Gastroesophageal sphincter (tissue), 3 donors: ENCODE data around the gene FGF14.

Experiments
- CTCF ChIP-seq, 4 experiments: fragments of 200-600 bp in 2 of 4; fragments of 450-650 bp in 2 of 4; sonication (generic) in 1 of 4; IDR thresholded peaks; one replicate each; pipeline ENCODE4 v1.5.1; 2017 to 2019; ENCODE audit warnings: antibody characterized with exemption in 4 of 4, mild to moderate bottlenecking in 2 of 4, moderate library complexity in 2 of 4
- EP300 ChIP-seq: sonication (generic); formaldehyde crosslinking; IDR thresholded peaks from one replicate; pipeline ENCODE4 v1.6.1; 2017; ENCODE audit warnings: antibody characterized with exemption, mild to moderate bottlenecking
- POLR2A ChIP-seq, 2 donors: fragments of 450-650 bp; IDR thresholded peaks; one replicate each; pipeline ENCODE4 v1.6.1; 2017; ENCODE audit warnings: antibody characterized with exemption in 2 of 2, mild to moderate bottlenecking in 2 of 2, moderate library complexity in 1 of 2
- POLR2AphosphoS5 ChIP-seq: sonication (generic); formaldehyde crosslinking; IDR thresholded peaks from one replicate; pipeline ENCODE4 v1.6.1; 2017; ENCODE audit warnings: antibody characterized with exemption

- no peak for TF ChIP-seq CTCF (IDR thresholded peaks at IDR 0.05)
- TF ChIP-seq POLR2A (IDR thresholded peaks at IDR 0.05): no peak
- TF ChIP-seq EP300: no peak
- TF ChIP-seq POLR2AphosphoS5: no peak
Observed at GRCh38 chr13:101917833-101918661, 483.8 kb downstream of the FGF14 start.
